ENCODE measurements around the gene EFNA5.

The EFNA5 gene

DNA sequence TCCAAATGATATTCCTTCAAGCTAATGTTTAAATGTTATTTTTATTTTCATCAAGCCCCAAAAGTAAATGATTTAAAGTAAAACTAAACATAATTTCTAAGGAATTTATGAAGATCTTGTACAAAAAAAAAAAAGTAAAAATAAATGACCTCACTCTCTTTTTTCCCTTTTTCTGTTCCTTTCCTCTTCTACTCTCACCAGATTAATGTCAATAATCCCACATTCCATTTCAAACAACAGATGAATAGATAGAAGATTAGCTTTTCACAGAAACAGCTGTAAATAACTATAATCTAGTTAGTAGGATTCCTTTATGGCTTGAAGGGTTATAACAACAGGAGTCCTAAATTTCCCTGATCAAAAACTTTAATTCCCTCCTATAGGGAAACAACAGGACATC is 88.1 kb downstream of the EFNA5 start:
- H3K27ac ChIP-seq = no peak overlapping the region
- H3K9ac ChIP-seq (ENCODE audit: insufficient read length) = no peak overlapping the region
- H3K4me3 ChIP-seq = no peak overlapping the region
- no peaks in the 10 kb centered on the region for H3K36me3 ChIP-seq (ENCODE audit: insufficient read depth, low read length)
- no peak for TF ChIP-seq EZH2 (IDR thresholded peaks at IDR 0.05)
- TF ChIP-seq FOXP2 (optimal IDR thresholded peaks at IDR 0.05; ENCODE audit: control extremely low read depth, extremely low read length, insufficient read depth) = no peak
- TF ChIP-seq POLR2AphosphoS5 (IDR thresholded peaks at IDR 0.05; ENCODE audit: borderline replicate concordance, low read depth, low read length) = no peak
- DNase-seq (ENCODE audit: low read depth, low spot score) = no peak
- no peaks in the 10 kb centered on the region for H3K9me3 ChIP-seq (ENCODE audit: low read depth, low read length)

DNA sequence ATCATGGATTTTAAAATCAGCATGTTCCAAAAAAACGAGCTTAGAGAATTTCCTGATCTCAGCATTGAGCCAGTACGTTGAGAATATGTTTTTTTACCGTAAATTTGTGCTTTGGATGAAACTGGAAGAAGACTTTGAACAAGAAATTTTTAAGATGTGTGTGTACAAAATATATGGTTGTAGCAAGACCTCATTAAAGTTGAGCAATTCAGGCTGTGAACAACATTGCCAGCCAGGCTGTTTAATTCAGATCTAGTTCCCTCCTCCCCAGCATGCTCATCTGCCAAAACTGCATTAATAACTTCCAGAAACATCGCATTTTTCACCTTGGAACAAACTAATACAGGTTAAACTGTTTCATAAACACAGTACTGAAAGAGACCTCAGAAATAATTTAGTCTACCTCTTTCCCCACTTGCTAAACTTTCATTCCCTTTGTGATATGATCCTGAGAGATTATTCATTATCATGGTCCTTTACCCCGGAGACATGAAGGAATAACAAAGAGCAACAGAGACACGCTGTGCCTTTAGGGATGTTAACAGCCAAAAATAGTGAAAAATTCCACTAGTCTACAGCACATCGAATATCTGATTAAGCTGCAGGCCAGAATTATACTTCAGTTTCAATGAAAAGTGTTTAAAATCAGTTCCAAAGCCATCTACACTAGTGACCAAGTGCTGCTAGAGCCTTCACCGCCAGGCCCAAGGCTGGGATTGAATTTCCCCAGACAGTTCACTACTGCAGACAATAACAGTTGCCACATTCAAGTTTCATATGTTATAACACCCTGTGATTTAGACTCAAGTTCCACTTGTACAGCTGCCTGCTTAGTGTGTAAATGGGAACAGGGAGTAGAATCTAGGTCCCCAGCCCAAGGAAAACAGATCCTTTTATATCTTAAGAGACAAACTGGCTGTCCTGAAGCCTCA is 89.6 kb downstream of the EFNA5 start:
- DNase-seq (ENCODE audit: low read depth, low spot score) = peak; percentile 71
- peak overlapping the region; percentile 46 for H3K9ac ChIP-seq (ENCODE audit: insufficient read length)
- no peaks in the 10 kb centered on the region for H3K9me3 ChIP-seq (ENCODE audit: low read depth, low read length)
- H3K27ac ChIP-seq = peak overlapping the region; percentile 78
- H3K36me3 ChIP-seq (ENCODE audit: insufficient read depth, low read length) = no peaks in the 10 kb centered on the region
- H3K4me3 ChIP-seq = peak overlapping the region; percentile 46
- TF ChIP-seq FOXP2 (optimal IDR thresholded peaks at IDR 0.05; ENCODE audit: control extremely low read depth, extremely low read length, insufficient read depth) = peak; percentile 24
- TF ChIP-seq POLR2AphosphoS5 (IDR thresholded peaks at IDR 0.05; ENCODE audit: borderline replicate concordance, low read depth, low read length) = no peak

DNA sequence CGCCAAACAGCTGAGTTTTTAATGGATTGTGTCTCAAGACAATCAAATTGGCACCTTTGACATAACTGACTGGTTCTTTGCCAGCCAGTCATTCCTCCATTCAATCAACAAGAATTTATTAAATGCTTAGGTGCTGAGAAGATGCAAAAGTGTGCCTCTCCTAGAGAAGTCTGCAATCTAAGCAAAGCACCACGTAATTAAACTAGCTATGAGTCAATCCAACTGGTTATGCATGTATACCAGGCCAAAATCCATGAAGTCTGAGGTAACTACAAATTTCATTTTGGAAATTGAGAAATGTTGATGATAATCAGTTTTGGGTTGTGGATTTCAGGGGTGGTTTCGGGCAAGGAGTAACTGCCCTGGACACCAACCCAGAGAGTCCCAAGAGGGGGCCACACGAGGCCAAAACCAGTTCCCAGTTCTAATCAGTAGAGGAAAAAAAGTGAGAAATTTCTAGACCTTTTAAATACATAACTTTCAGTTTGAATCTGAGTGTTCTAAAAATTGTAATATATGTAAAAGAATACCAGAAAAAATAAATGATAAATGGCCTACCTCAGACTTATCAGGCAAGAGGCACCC is 92.6 kb downstream of the EFNA5 start:
- no peaks in the 10 kb centered on the region for H3K36me3 ChIP-seq (ENCODE audit: insufficient read depth, low read length)
- no peak overlapping the region for H3K27ac ChIP-seq
- no peaks in the 10 kb centered on the region for H3K9me3 ChIP-seq (ENCODE audit: low read depth, low read length)
- no peak overlapping the region for H3K9ac ChIP-seq (ENCODE audit: insufficient read length)
- DNase-seq (ENCODE audit: low read depth, low spot score) = no peak
- no peak overlapping the region for H3K4me3 ChIP-seq
- no peak for TF ChIP-seq EZH2 (IDR thresholded peaks at IDR 0.05)

DNA sequence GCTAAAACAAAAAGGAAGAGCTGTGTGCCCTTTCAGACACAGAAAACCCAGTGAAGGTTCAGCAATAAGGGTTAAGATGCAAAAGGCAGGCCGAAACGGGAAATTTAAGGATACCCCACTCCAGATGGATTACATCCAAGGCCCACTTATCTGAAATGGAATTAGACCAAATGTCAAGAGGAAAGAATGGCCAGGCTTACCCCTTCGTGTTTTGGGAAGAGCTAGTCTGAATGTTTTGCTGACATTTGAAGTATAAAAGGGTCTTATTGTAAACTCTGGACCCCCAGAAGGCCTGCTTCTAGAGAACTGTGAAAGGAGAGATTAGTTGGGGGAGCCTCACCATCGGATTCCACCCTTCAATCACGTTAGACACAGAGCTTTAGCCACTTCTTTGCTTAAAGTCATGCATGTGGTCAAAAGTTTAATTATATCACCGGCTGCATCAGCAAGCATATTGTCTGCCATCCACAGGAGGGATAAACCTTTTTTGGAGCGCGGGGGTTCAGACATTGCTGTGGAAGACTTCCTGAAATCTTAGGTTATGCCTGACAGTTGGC is 93.3 kb downstream of the EFNA5 start:
- DNase-seq (ENCODE audit: low read depth, low spot score) = no peak
- Histone ChIP-seq H3K9me3 (ENCODE audit: low read depth, low read length) (no peaks in the 10 kb centered on the region), H3K9ac (ENCODE audit: insufficient read length) (no peak overlapping the region), H3K4me3 (no peak overlapping the region), H3K27ac (no peak overlapping the region), H3K36me3 (ENCODE audit: insufficient read depth, low read length) (no peaks in the 10 kb centered on the region)
- no peak for TF ChIP-seq FOXP2 (optimal IDR thresholded peaks at IDR 0.05; ENCODE audit: control extremely low read depth, extremely low read length, insufficient read depth)
- TF ChIP-seq POLR2AphosphoS5 (IDR thresholded peaks at IDR 0.05; ENCODE audit: borderline replicate concordance, low read depth, low read length) = no peak
- TF ChIP-seq EZH2 (IDR thresholded peaks at IDR 0.05) = no peak

DNA sequence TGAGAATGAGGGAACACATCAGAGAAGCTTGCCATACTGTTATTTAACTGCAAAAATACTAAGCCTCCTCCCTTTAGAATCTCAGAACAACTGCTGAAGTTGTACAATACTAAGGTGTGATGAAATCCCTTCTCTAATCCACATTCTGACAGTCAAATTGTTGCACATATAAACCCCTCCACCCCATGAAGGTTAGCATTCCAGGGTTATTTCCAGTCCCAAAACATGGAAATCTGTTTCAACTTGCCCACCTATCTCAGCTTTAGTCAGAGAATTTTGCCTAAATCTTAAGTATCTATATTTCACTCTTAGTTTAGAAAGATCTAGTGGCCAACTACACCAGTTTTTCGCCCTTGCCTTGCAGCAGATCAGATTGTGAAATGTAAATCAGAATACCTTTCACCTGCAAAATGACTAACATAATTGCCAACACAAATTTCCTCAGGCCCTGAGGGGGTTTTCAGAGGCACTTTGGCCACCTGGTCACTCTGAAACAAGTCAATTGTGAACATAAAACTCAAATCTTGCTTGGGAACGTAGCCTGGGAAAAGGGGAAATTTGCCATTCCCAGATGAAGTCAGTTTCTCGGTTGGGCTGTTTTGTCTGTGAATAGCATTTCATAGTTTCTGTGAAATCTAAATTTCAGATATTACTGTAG is 93.9 kb downstream of the EFNA5 start:
- no peak for DNase-seq (ENCODE audit: low read depth, low spot score)
- no peak overlapping the region for H3K4me3 ChIP-seq
- TF ChIP-seq EZH2 (IDR thresholded peaks at IDR 0.05) (no peak), POLR2AphosphoS5 (IDR thresholded peaks at IDR 0.05; ENCODE audit: borderline replicate concordance, low read depth, low read length) (no peak), FOXP2 (optimal IDR thresholded peaks at IDR 0.05; ENCODE audit: control extremely low read depth, extremely low read length, insufficient read depth) (no peak)

DNA sequence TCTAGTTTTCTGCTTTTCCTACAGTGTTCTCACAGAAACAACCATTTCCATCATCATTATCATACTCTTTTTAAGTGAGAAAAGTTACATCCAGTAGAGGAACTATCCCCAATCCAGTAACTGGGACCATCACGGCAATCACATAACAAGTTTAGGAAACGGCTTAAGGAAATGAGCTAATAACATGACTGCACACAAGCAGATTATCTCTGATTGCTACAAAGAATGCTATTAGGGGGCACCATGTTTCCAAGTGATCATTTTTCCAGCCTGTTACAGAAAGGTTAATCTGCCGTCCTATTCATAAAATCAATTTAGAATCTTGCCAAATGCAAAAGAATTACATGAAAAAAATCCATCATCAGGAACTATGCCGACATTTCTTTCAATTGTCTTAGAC is 94.6 kb downstream of the EFNA5 start:
- H3K9ac ChIP-seq (ENCODE audit: insufficient read length) = no peak overlapping the region
- no peaks in the 10 kb centered on the region for H3K36me3 ChIP-seq (ENCODE audit: insufficient read depth, low read length)
- TF ChIP-seq FOXP2 (optimal IDR thresholded peaks at IDR 0.05; ENCODE audit: control extremely low read depth, extremely low read length, insufficient read depth) (no peak), POLR2AphosphoS5 (IDR thresholded peaks at IDR 0.05; ENCODE audit: borderline replicate concordance, low read depth, low read length) (no peak), EZH2 (IDR thresholded peaks at IDR 0.05) (no peak)
- H3K27ac ChIP-seq = no peak overlapping the region
- H3K9me3 ChIP-seq (ENCODE audit: low read depth, low read length) = no peaks in the 10 kb centered on the region
- no peak for DNase-seq (ENCODE audit: low read depth, low spot score)
- no peak overlapping the region for H3K4me3 ChIP-seq

More for the DNA sequence above, 93.9 kb downstream of the EFNA5 start:
- H3K27ac ChIP-seq = no peak overlapping the region
- no peaks in the 10 kb centered on the region for H3K9me3 ChIP-seq (ENCODE audit: low read depth, low read length)
- H3K9ac ChIP-seq (ENCODE audit: insufficient read length) = no peak overlapping the region
- no peaks in the 10 kb centered on the region for H3K36me3 ChIP-seq (ENCODE audit: insufficient read depth, low read length)

DNA sequence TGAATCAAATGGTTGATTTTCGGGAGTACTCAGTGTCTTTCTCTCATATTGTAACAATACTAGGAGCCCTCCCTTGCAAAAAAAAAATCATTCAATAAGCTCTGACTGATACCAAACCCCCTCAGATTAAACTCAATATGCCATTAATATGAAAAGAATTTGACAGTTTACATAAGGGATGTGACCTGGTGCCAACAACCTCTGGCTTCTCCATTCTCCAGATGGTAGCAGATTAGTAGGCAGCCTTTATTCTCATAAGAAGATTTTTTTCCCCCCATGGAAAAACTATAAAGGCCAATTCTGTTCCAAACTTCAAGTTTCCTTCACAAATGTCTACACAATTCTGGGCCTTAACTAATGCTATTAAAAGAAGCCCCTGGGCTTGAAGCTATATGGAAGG is 96.5 kb downstream of the EFNA5 start:
- no peaks in the 10 kb centered on the region for H3K9me3 ChIP-seq (ENCODE audit: low read depth, low read length)
- TF ChIP-seq FOXP2 (optimal IDR thresholded peaks at IDR 0.05; ENCODE audit: control extremely low read depth, extremely low read length, insufficient read depth) (no peak), POLR2AphosphoS5 (IDR thresholded peaks at IDR 0.05; ENCODE audit: borderline replicate concordance, low read depth, low read length) (no peak), EZH2 (IDR thresholded peaks at IDR 0.05) (no peak)
- no peaks in the 10 kb centered on the region for H3K36me3 ChIP-seq (ENCODE audit: insufficient read depth, low read length)
- DNase-seq (ENCODE audit: low read depth, low spot score) = no peak
- H3K4me3 ChIP-seq = no peak overlapping the region
- no peak overlapping the region for H3K9ac ChIP-seq (ENCODE audit: insufficient read length)
- no peak overlapping the region for H3K27ac ChIP-seq

DNA sequence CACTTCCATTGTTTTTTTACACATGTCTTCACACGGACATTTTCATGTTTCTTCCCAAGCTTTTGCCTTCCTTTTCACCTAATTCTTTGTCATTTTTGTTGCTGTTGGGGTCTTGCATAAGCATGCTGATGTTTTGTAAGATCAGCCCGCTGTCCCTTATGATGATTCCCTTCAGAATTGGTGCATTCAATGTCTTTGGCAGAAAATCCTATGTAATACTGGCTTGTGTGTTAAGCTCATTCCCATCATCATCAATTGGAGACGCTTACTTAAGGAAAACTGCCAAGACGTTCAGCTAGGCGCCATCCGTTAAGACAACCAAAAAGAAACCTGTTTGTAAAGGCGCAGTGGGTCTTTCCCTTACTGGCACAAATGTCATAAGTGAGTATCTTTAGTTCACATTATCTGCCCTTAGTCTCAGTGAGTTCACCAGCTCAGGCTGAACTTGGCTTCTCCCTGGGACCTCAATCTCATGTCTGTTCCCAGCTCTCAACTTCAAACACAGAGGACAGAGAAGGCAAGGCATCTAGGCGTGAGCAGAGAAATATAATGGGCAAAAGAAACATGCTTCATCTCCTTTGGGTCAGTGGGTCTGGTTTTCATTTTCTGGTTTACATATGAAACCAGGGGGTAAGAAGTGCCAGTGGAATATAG is 97.9 kb downstream of the EFNA5 start:
- H3K9me3 ChIP-seq (ENCODE audit: low read depth, low read length) = no peaks in the 10 kb centered on the region
- no peaks in the 10 kb centered on the region for H3K36me3 ChIP-seq (ENCODE audit: insufficient read depth, low read length)
- DNase-seq (ENCODE audit: low read depth, low spot score) = no peak
- H3K27ac ChIP-seq = no peak overlapping the region
- TF ChIP-seq EZH2 (IDR thresholded peaks at IDR 0.05) = no peak
- TF ChIP-seq POLR2AphosphoS5 (IDR thresholded peaks at IDR 0.05; ENCODE audit: borderline replicate concordance, low read depth, low read length) = no peak
- no peak for TF ChIP-seq FOXP2 (optimal IDR thresholded peaks at IDR 0.05; ENCODE audit: control extremely low read depth, extremely low read length, insufficient read depth)
- no peak overlapping the region for H3K9ac ChIP-seq (ENCODE audit: insufficient read length)
- H3K4me3 ChIP-seq = no peak overlapping the region

Measured in SK-N-MC (cell line).